MM.1S (cell line): Measurements from ENCODE around the gene PIGU.

ENCODE experiments used
- DNase-seq: peaks from one replicate; pipeline ENCODE4 v3.0.0-alpha.2; 2015
- H2AFZ ChIP-seq: fragments of 300-600 bp; sonication (generic); 2 replicates; pipeline ENCODE4 v1.6.0; 2016; ENCODE audit warnings: antibody characterized with exemption, low read length
- H3F3A ChIP-seq: fragments of 300-600 bp; sonication (generic); 2 replicates; pipeline ENCODE4 v1.6.1; 2016; ENCODE audit warnings: mild to moderate bottlenecking, antibody characterized with exemption, low read length, moderate library complexity, mixed read lengths; ENCODE audit not compliant: insufficient read depth
- H3K27ac ChIP-seq: fragments of 300-600 bp; sonication (generic); 2 replicates; pipeline ENCODE4 v1.5.1; 2016; ENCODE audit warnings: mild to moderate bottlenecking, low read length
- H3K27me3 ChIP-seq: fragments of 300-600 bp; sonication (generic); replicated peaks from 2 replicates; pipeline ENCODE4 v1.6.0; 2016; ENCODE audit warnings: low read length; ENCODE audit not compliant: insufficient read depth
- H3K36me3 ChIP-seq: fragments of 300-600 bp; sonication (generic); replicated peaks from 2 replicates; pipeline ENCODE4 v1.6.1; 2016; ENCODE audit warnings: mild to moderate bottlenecking, low read length, mixed read lengths; ENCODE audit not compliant: insufficient read depth
- H3K4me1 ChIP-seq: fragments of 300-600 bp; sonication (generic); 2 replicates; pipeline ENCODE4 v1.6.1; 2016; ENCODE audit warnings: low read length, mixed read lengths
- H3K4me2 ChIP-seq: fragments of 300-600 bp; sonication (generic); 2 replicates; pipeline ENCODE4 v1.6.0; 2016; ENCODE audit warnings: low read depth, low read length
- H3K4me3 ChIP-seq: fragments of 300-600 bp; sonication (generic); 2 replicates; pipeline ENCODE4 v1.5.1; 2016; ENCODE audit warnings: low read length, mixed read lengths
- H3K79me2 ChIP-seq: fragments of 300-600 bp; sonication (generic); 2 replicates; pipeline ENCODE4 v1.6.1; 2016; ENCODE audit warnings: mixed run types, low read length, mixed read lengths
- H3K9ac ChIP-seq: fragments of 300-600 bp; sonication (generic); 2 replicates; pipeline ENCODE4 v1.6.1; 2016; ENCODE audit warnings: low read length, mixed read lengths
- H3K9me2 ChIP-seq: fragments of 300-600 bp; sonication (generic); replicated peaks from 2 replicates; pipeline ENCODE4 v1.6.1; 2016; ENCODE audit warnings: mild to moderate bottlenecking, low read length, mixed read lengths; ENCODE audit not compliant: insufficient read depth
- H3K9me3 ChIP-seq: fragments of 300-600 bp; sonication (generic); replicated peaks from 2 replicates; pipeline ENCODE4 v1.6.1; 2016; ENCODE audit warnings: mild to moderate bottlenecking, low read length, mixed read lengths; ENCODE audit not compliant: insufficient read depth
- H4K20me1 ChIP-seq: fragments of 300-600 bp; sonication (generic); 2 replicates; pipeline ENCODE4 v1.6.1; 2016; ENCODE audit warnings: mild to moderate bottlenecking, low read length, moderate library complexity, mixed read lengths; ENCODE audit not compliant: insufficient read depth
- EZH2 ChIP-seq: fragments of 300-600 bp; sonication (generic); optimal IDR thresholded peaks from 2 replicates; pipeline ENCODE3; 2017; ENCODE audit warnings: low read depth, mild to moderate bottlenecking, antibody characterized with exemption, low read length, mixed read lengths
- EZH2phosphoT487 ChIP-seq: fragments of 300-600 bp; sonication (generic); IDR thresholded peaks from 2 replicates; pipeline ENCODE4 v1.6.1; 2018; ENCODE audit warnings: antibody characterized with exemption, low read length
- TF ChIP-seq, protein P1 (sequence below): fragments of 300-600 bp; sonication (generic); IDR thresholded peaks from 2 replicates; pipeline ENCODE4 v1.5.1; 2016; ENCODE audit warnings: antibody characterized with exemption, low read length, mixed read lengths

Gene PIGU

DNA sequence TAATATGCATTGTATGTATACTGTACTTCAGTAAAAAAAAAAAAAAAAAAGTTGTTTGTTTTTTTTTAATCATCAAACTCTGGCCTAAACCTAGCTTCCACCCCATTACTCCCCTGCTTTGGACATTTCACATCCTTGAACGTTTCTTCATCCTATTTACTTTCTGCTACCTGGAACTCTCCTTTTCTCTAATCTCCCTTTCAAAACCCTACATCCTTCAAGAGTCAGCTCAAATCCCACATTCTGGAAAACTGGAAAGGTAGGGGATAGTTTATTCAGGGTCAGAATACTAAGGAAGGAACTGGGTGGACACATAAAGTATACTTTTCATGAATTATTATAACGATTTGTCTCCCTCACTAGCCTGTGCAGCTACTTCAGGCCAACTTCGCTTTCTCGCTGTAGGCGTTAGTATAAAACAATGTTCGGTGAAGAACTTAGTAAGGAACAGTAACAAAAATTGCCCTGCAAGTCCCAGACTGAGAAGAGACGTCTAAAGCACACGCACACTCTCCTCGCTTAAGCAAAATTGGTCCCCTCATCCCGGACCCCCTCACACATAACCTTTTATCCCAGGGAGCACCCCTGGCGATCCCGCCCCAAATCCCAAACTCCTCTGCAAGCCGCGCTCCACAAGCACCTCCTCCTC, 775 bp downstream of the PIGU start:
- peaks cover 31% of the 10 kb centered on the region for H3K79me2 ChIP-seq
- TF ChIP-seq EZH2phosphoT487 (no peak), EZH2 (no peak)
- TF ChIP-seq, protein P1, sequence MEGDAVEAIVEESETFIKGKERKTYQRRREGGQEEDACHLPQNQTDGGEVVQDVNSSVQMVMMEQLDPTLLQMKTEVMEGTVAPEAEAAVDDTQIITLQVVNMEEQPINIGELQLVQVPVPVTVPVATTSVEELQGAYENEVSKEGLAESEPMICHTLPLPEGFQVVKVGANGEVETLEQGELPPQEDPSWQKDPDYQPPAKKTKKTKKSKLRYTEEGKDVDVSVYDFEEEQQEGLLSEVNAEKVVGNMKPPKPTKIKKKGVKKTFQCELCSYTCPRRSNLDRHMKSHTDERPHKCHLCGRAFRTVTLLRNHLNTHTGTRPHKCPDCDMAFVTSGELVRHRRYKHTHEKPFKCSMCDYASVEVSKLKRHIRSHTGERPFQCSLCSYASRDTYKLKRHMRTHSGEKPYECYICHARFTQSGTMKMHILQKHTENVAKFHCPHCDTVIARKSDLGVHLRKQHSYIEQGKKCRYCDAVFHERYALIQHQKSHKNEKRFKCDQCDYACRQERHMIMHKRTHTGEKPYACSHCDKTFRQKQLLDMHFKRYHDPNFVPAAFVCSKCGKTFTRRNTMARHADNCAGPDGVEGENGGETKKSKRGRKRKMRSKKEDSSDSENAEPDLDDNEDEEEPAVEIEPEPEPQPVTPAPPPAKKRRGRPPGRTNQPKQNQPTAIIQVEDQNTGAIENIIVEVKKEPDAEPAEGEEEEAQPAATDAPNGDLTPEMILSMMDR, result no peak
- no peaks in the 10 kb centered on the region for H3K9me2 ChIP-seq
- DNase-seq, result peak; percentile 22
- no peak overlapping the region; the same call in 1 of the 2 replicates for H3K27ac ChIP-seq
- peak overlapping the region; percentile 77; the same call in 1 of the 2 replicates for H3K9ac ChIP-seq
- 0 out of 2 replicates have a peak, but pooled peaks cover 4% of the 10 kb centered on the region for H3F3A ChIP-seq
- H3K36me3 ChIP-seq, result no peaks in the 10 kb centered on the region
- no peaks in the 10 kb centered on the region for H3K9me3 ChIP-seq
- no peaks in the 10 kb centered on the region for H3K4me1 ChIP-seq
- H2AFZ ChIP-seq, result peak overlapping the region; percentile 56; the same call in 1 of the 2 replicates
- no peaks in the 10 kb centered on the region for H3K27me3 ChIP-seq
- peak overlapping the region; percentile 56 for H3K4me2 ChIP-seq
- no peaks in the 10 kb centered on the region for H4K20me1 ChIP-seq
- peak overlapping the region; percentile 90 for H3K4me3 ChIP-seq

DNA sequence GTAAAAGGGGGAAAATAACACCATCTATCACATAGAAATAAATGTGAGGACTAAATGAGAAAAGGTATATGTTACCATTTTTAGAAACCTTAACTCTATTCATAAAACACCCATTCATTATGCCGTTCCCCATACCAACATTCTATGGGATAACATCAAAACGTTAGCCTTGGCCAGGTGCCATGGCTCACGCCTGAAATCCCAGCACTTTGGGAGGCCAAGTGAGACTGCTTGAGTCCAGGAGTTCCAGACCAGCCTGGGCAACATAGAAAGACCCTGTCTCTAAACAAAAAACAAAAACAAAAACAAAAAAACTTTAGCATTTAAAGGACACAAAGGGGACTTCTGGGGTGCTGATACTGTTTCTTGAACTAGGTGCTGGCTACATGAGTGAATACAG, 1.3 kb downstream of the PIGU start:
- Histone ChIP-seq H3K36me3 (no peaks in the 10 kb centered on the region), H3K9me2 (no peaks in the 10 kb centered on the region), H3K79me2 (peaks cover 31% of the 10 kb centered on the region), H3K4me1 (no peaks in the 10 kb centered on the region), H3K9me3 (no peaks in the 10 kb centered on the region), H3K9ac (no peak overlapping the region), H3K4me3 (no peak overlapping the region), H3K4me2 (peak overlapping the region; percentile 56; the same call in 1 of the 2 replicates), H3K27me3 (no peaks in the 10 kb centered on the region), H3F3A (0 out of 2 replicates have a peak, but pooled peaks cover 4% of the 10 kb centered on the region), H4K20me1 (no peaks in the 10 kb centered on the region), H2AFZ (no peak overlapping the region), H3K27ac (no peak overlapping the region)
- no peak for TF ChIP-seq EZH2phosphoT487
- TF ChIP-seq EZH2, result no peak
- TF ChIP-seq, protein P1, result no peak
- DNase-seq, result no peak

DNA sequence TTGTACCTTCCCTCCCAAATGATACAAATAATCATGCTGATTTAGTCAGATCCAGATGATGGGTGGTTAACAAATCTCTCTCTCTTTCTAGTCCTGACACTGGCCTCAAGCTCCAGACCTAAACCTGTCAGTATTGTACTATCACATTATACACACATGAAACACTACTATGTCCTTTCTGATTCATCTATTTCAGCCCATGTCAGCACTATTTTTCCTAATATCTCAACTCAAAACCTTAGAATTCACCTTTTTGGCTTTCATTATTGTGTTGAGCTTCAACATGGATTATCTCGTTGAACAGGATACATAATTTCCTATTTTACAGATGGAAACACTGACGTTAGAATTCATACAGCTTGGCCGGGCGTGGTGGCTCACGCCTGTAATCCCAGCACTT, 3.5 kb downstream of the PIGU start:
- H3K4me3 ChIP-seq, result no peak overlapping the region
- no peak overlapping the region for H3K27ac ChIP-seq
- H3F3A ChIP-seq, result 0 out of 2 replicates have a peak, but pooled peaks cover 4% of the 10 kb centered on the region
- no peaks in the 10 kb centered on the region for H3K36me3 ChIP-seq
- no peaks in the 10 kb centered on the region for H4K20me1 ChIP-seq
- DNase-seq, result no peak
- no peaks in the 10 kb centered on the region for H3K4me1 ChIP-seq
- H3K79me2 ChIP-seq, result peaks cover 34% of the 10 kb centered on the region
- no peaks in the 10 kb centered on the region for H3K9me2 ChIP-seq
- no peak overlapping the region for H3K4me2 ChIP-seq
- no peak overlapping the region for H2AFZ ChIP-seq
- TF ChIP-seq EZH2phosphoT487 (no peak), EZH2 (no peak)
- TF ChIP-seq, protein P1, result no peak
- H3K27me3 ChIP-seq, result no peaks in the 10 kb centered on the region
- no peak overlapping the region for H3K9ac ChIP-seq
- no peaks in the 10 kb centered on the region for H3K9me3 ChIP-seq
